GM10248 (cell line): ENCODE measurements around the gene GABRQ.
A peak's percentile ranks its signal among the peaks of the same experiment; 100 is the strongest.

Experiments
- CTCF ChIA-PET: fragments of 300-600 bp; sonication (Branson Sonifier 250); formaldehyde crosslinking; extraction: SDS; loops from one replicate; lab custom pipeline; 2021; ENCODE audit warnings: antibody characterized with exemption; lab: Yijun Ruan, JAX
- POLR2A ChIA-PET: fragments of 350-650 bp; sonication (Branson Sonifier 250); formaldehyde crosslinking; extraction: SDS; loops from one replicate; lab custom pipeline; 2020; ENCODE audit warnings: antibody characterized with exemption; lab: Yijun Ruan, JAX
- DNase-seq: peaks from one replicate; pipeline ENCODE4 v3.0.0; 2012; ENCODE audit errors: extremely low spot score
- CTCF ChIP-seq: IDR thresholded peaks from 2 replicates; pipeline ENCODE4 v1.5.1; 2012; ENCODE audit warnings: mild to moderate bottlenecking, low read depth; ENCODE audit errors: extremely low read depth, missing control alignments, control extremely low read depth

Gene GABRQ

GRCh38 chrX:152641256-152641875, 3.7 kb downstream of the GABRQ start:
- CTCF ChIA-PET: interaction anchor here (1.2 to 2.6 kb wide), 6 partner anchors 9 to 889 kb away, joined by 3 to 21 read pairs (median 4); no protein-coding TSS in a partner anchor
- no peak for DNase-seq
- TF ChIP-seq CTCF: no peak
- POLR2A ChIA-PET: no interaction called here

- POLR2A ChIA-PET: no interaction called here
- DNase-seq: peak; percentile 22
- CTCF ChIA-PET: interaction anchor here (1.4 to 2.6 kb wide), 4 partner anchors 9 to 890 kb away, joined by 3 to 21 read pairs (median 4); no protein-coding TSS in a partner anchor
- no peak for TF ChIP-seq CTCF
Measured at GRCh38 chrX:152641996-152642395, 4.3 kb downstream of the GABRQ start.

- CTCF ChIA-PET: interaction anchor here (0.8 to 2.6 kb wide), 4 partner anchors 10 to 899 kb away, joined by 3 to 21 read pairs (median 3); no protein-coding TSS in a partner anchor
- no peak for TF ChIP-seq CTCF
- POLR2A ChIA-PET: no interaction called here
- no peak for DNase-seq
Measured at GRCh38 chrX:152642931-152643564, 5.4 kb downstream of the GABRQ start.

- POLR2A ChIA-PET: no interaction called here
- DNase-seq: no peak
- CTCF ChIA-PET: interaction anchor here (1.7 kb wide), 1 partner anchor 14 kb away, joined by 7 read pairs; no protein-coding TSS in a partner anchor
- TF ChIP-seq CTCF: no peak
Measured at GRCh38 chrX:152646961-152647360, 9.3 kb downstream of the GABRQ start.

GRCh38 chrX:152647978-152648377, 10.3 kb downstream of the GABRQ start:
- no peak for DNase-seq
- ChIA-PET CTCF (interaction anchor here (1.7 kb wide), 1 partner anchor 15 kb away, joined by 7 read pairs; no protein-coding TSS in a partner anchor), POLR2A (no interaction called here)
- TF ChIP-seq CTCF: no peak

DNA sequence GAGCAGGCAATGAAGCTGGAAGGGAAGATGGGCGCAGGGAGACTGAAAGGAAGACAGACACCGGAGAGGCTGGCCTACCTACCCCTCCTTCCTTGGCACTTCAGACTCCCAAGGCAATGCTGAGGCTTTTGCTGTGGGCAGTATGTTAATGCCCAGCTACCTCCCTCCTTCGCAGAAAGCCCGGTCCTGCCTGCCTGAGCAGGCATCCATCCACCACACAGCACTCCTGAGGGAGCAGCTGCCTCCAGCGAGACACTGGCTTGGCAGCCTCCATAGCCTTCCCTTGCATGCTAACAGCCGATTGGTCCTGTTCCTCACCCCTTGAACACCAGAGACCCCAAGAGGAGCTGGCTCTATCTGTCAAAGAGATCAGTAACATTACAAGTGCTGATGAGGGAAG, 14.4 kb downstream of the GABRQ start:
- no peak for TF ChIP-seq CTCF
- POLR2A ChIA-PET: no interaction called here
- DNase-seq: no peak
- CTCF ChIA-PET: interaction anchor here (1.1 to 1.4 kb wide), 3 partner anchors 8 to 19 kb away, joined by 3 to 4 read pairs (median 3); no protein-coding TSS in a partner anchor
